Heart left ventricle (tissue), 16 donors: Measurements from ENCODE around the gene LMNTD2. TPM values are rescaled to one million over a fixed set of nuclear protein-coding genes. Genes with fewer than 3 reads are reported as not detected.

Experiments used
- ATAC-seq, 4 donors: fragments of 200-7000 bp; cut with Tn5 transposase; one replicate each; pipeline ENCODE4 v1.9.1; 2020 to 2022; ENCODE audit warnings: moderate library complexity in 4 of 4, mild to moderate bottlenecking in 3 of 4, moderate number of reproducible peaks in 1 of 4
- DNase-seq, 5 donors: peaks; one replicate each; pipeline ENCODE4 v3.0.0-alpha.2; 2020
- H3K27ac ChIP-seq, 12 donors: fragments of 200-600 bp; sonication (generic) in 4 of 12; one replicate each; pipeline versions ENCODE4 v1.5.0 to v1.8.0; 2016 to 2022; ENCODE audit warnings: mild to moderate bottlenecking in 2 of 12
- H3K27me3 ChIP-seq, 9 donors: fragments of 200-600 bp; sonication (generic) in 2 of 9; one replicate each; pipeline versions ENCODE4 v1.5.1 to v1.8.0; 2016 to 2022; ENCODE audit warnings: mild to moderate bottlenecking in 3 of 9
- H3K36me3 ChIP-seq, 9 donors: fragments of 200-600 bp; sonication (generic) in 2 of 9; one replicate each; pipeline versions ENCODE4 v1.5.0 to v1.8.0; 2018 to 2022; ENCODE audit warnings: mild to moderate bottlenecking in 2 of 9
- H3K4me1 ChIP-seq, 12 donors: fragments of 200-600 bp; sonication (generic) in 4 of 12; one replicate each; pipeline versions ENCODE4 v1.5.0 to v1.8.0; 2016 to 2022; ENCODE audit warnings: mild to moderate bottlenecking in 3 of 12
- H3K4me3 ChIP-seq, 12 donors: fragments of 200-600 bp; sonication (generic) in 4 of 12; one replicate each; pipeline versions ENCODE4 v1.5.0 to v1.8.0; 2017 to 2022; ENCODE audit warnings: mild to moderate bottlenecking in 9 of 12, moderate library complexity in 4 of 12
- H3K9me3 ChIP-seq, 12 donors: fragments of 200-600 bp; sonication (generic) in 4 of 12; one replicate each; pipeline versions ENCODE4 v1.5.0 to v1.8.0; 2016 to 2022; ENCODE audit warnings: mild to moderate bottlenecking in 1 of 12
- CTCF ChIP-seq, 12 donors: fragments of 200-600 bp; sonication (generic) in 4 of 12; IDR thresholded peaks; one replicate each; pipeline versions ENCODE4 v1.5.0 to v1.8.0; 2018 to 2022; ENCODE audit warnings: antibody characterized with exemption in 12 of 12, mild to moderate bottlenecking in 5 of 12
- POLR2A ChIP-seq, 2 donors: fragments of 450-650 bp; IDR thresholded peaks; one replicate each; pipeline ENCODE4 v1.6.1; 2017; ENCODE audit warnings: antibody characterized with exemption in 2 of 2, mild to moderate bottlenecking in 2 of 2, moderate library complexity in 2 of 2
- WGBS, 4 donors: extraction: QIAGEN DNeasy Blood & Tissue Kit in 2 of 4; methylation state at CpG; one replicate each; pipeline versions ENCODE4 v1.1.5 to v1.1.7; 2013 to 2018; 5-methylcytosine and 5-hydroxymethylcytosine counted together
- intact Hi-C, 10 donors: fragments of 100-400 bp; cut with DNase I; formaldehyde crosslinking; loops; one replicate each; pipeline versions ENCODE4 v1.11.1 to v1.14.2; 2022
- polyA plus RNA-seq, 2 donors: library from polyadenylated mRNA; stranded (reverse); fragments of 200-250 nt; gene quantifications; one replicate each; pipeline ENCODE4 v1.2.3, GENCODE V29; 2013
- total RNA-seq, 9 donors: library from RNA; depleted of rRNA in 2 of 9; stranded (reverse); fragments of >200 nt in 2 of 9; fragmentation: NEBNext Ultra II Directional in 3 of 9; extraction: Animal tissue kit (Norgen Biotek cat#: 25700) in 3 of 9; gene quantifications; one replicate each; pipeline versions ENCODE4 v1.1.0 to v1.2.4, GENCODE V29; 2016 to 2023
- donor health status: ischemic (EF 13 %, LVEDD 7.1; RV severe dilation, severe dysfunction).
- donor health status: healthy with polysubstance abuse.
- donor health status: DM: no; HTN: yes; CAD: no.
- donor health status: DM: no; HTN: no; CAD: no.
- donor health status: ischemic (EF 25% LVEDD 6.9; RV normal size, moderate dysfunction).
- donor health status: ischemic (EF 25% LVEDD 5.7; RV mildly dilated, moderate dysfunction).
- donor health status: healthy.
- donor health status: DM: yes; HTN: yes; CAD: no.
- donor health status: ischemic (EF 35%, LVEDD 5.7; RV mildly dilated, moderate dysfunction).
- donor health status: nonischemic (EF 11% LVEDD 7.7; RV severe dilation, severe dysfunction).
- donor health status: DM: yes; HTN: yes; CAD: no.
- donor health status: PGD.
- donor health status: ischemic (EF 29% LVEDD 5.4; RV normal size, mild dysfunction).
- donor health status: nonischemic (EF 23%, LVEDD 6.1; RV moderate dilation, normal function).

The LMNTD2 gene
- total and polyA plus RNA-seq, 11 donors = 0.10 to 1.6 (median 0.36) TPM; not detected in 2

- TF ChIP-seq POLR2A (IDR thresholded peaks at IDR 0.05) (no peak), CTCF (IDR thresholded peaks at IDR 0.05) (no peak)
- ATAC-seq = peak in 1 of 4 donors; percentile 2
- Histone ChIP-seq H3K4me1 (peaks cover 0 to 21% (median 4%) of the 10 kb centered on the region in 12 donors), H3K27me3 (no peaks in the 10 kb centered on the region), H3K4me3 (no peak overlapping the region), H3K27ac (peak overlapping the region in 9 of 12 donors; percentile 39 to 65 (median 52)), H3K9me3 (no peaks in the 10 kb centered on the region), H3K36me3 (peaks cover 3 to 99% (median 98%) of the 10 kb centered on the region in 9 donors)
- no peak for DNase-seq
- WGBS, 4 donors = 86 to 94% (median 92%) methylated on average over 26 to 33 of the region's 33 CpGs
- intact Hi-C loops = no loop called here
These were observed 45.0 kb upstream of the LMNTD2 start for GRCh38 chr11:605286-606129.

GRCh38 chr11:603154-603553 lies 42.6 kb upstream of the LMNTD2 start:
- intact Hi-C loops = no loop called here
- 89 to 93% (median 91%) methylated on average over 13 of the region's 13 CpGs for WGBS, 4 donors
- H3K36me3 ChIP-seq = peaks cover 3 to 100% (median 99%) of the 10 kb centered on the region in 9 donors

GRCh38 chr11:601573-602245 lies 41.2 kb upstream of the LMNTD2 start:
- DNase-seq = no peak
- Histone ChIP-seq H3K27me3 (no peaks in the 10 kb centered on the region), H3K4me1 (peaks cover 0 to 10% (median 0%) of the 10 kb centered on the region in 12 donors), H3K36me3 (peaks cover 3 to 100% (median 99%) of the 10 kb centered on the region in 9 donors), H3K27ac (no peak overlapping the region), H3K9me3 (no peaks in the 10 kb centered on the region), H3K4me3 (no peak overlapping the region)
- intact Hi-C loops = no loop called here
- 95% methylated on average over 22 to 23 of the region's 23 CpGs for WGBS, 4 donors
- no peak for ATAC-seq
- TF ChIP-seq CTCF (IDR thresholded peaks at IDR 0.05) (no peak), POLR2A (IDR thresholded peaks at IDR 0.05) (no peak)

More at GRCh38 chr11:603154-603553, 42.6 kb upstream of the LMNTD2 start:
- TF ChIP-seq POLR2A (IDR thresholded peaks at IDR 0.05) = no peak
- no peak for TF ChIP-seq CTCF (IDR thresholded peaks at IDR 0.05)
- H3K27me3 ChIP-seq = no peaks in the 10 kb centered on the region
- no peak overlapping the region for H3K4me3 ChIP-seq
- H3K4me1 ChIP-seq = peaks cover 0 to 12% (median 2%) of the 10 kb centered on the region in 12 donors
- H3K9me3 ChIP-seq = no peaks in the 10 kb centered on the region
- ATAC-seq = no peak
- no peak overlapping the region for H3K27ac ChIP-seq
- DNase-seq = no peak
